SKM-1 (cell line): Measurements from ENCODE around the gene HOXB3.

Experiments used
- DNase-seq: peaks from one replicate; lab custom pipeline; 2025; ENCODE audit not compliant: unreplicated experiment; lab: John Stamatoyannopoulos, UW

HOXB3 gene

DNA sequence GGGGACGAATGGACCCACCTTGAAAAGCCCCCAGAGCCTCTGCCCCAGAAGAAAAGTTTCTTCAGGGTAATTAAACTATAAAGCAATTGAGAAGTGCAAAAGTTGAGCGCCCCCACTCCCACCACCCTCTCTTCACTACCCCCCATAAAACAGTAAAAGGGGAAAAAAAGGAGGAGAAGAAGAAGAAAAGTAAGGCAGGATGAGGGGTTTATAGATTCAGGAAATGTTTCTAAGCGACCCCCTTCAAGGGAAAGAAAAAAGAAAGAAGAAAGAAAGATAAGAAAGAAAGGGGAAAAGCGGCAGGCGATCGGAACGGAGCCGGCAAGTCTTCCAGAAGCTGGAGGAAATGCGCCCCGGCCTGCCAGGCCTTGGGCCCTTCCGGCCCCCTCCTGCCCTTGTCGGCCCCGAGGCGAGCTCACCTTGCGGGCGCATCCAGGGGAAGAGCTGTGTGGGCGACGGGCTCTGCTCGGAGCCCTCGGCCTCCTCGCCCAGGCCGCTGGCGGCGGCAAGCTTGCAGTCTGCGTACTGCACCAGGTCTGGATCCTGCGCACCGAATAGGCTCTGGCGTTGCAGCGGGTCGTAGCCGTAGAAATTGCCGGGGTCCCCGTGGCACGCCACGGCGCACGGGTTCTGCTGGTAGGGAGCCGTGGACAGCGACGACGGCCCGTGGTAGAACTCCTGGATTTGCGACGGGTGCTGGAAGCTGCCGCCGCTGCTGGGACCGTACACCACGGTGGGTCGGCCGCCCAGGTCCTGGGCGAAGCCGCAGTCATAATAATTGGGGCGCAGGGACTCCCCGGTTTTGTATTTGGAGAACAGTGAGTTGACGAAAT, 24.0 kb upstream of the HOXB3 start:
- no peak for DNase-seq

DNA sequence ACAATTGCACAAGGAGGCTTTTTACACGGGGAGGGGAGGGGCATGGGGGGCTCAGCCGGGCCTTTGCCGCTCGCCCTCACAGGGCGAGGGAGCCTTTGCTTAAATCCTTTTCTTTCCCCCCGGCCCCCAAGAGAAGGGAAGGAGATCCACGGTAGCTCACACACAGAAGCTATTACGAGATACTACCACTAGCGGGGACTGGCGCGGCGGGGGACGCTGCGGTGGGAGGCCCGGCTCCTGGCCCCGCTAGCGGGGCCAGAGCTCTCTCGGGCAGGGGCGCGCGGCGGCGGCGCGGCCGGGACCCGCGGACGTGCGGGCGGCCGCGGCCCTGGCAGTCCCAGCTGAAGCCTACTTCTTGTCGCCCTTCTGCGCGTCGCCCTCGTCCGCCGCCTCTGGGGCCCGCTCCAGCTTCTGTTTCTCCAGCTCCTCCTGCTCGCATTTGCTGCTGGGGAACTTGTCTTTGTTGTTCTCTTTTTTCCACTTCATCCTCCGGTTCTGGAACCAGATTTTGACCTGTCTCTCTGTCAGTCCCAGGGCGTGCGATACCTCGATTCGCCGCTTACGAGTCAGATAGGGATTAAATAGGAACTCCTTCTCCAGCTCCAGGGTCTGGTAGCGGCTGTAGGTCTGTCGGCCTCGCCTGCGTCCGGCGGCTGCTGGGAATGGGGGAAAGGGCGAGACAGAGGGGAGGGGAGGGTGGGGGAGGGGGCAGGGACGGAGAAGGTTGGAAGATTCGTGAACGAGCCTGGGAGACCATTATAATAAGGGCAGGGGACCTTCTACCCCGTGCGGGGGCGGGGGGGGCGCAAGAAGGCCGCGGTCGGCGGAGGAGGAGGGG, 23.0 kb upstream of the HOXB3 start:
- DNase-seq: no peak

DNA sequence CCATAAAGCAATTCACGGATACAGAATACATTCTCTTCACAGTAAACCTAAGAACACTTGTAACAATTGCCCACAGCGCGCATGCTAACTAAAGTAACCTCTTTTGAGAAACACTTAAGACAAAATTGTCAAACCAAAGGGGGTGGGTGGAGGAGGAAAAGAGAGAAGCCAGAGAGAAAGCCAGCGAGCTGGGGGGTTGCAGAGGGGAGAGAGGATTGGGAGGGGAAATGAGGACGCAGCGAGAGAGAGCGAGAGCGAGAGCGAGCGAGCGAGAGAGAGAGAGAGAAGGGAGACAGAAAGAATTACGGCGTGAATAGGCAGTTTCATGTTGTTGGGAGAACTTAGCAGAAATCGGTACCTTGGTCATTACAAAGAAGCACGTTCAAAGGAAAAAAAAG, 22.4 kb upstream of the HOXB3 start:
- DNase-seq: no peak

DNA sequence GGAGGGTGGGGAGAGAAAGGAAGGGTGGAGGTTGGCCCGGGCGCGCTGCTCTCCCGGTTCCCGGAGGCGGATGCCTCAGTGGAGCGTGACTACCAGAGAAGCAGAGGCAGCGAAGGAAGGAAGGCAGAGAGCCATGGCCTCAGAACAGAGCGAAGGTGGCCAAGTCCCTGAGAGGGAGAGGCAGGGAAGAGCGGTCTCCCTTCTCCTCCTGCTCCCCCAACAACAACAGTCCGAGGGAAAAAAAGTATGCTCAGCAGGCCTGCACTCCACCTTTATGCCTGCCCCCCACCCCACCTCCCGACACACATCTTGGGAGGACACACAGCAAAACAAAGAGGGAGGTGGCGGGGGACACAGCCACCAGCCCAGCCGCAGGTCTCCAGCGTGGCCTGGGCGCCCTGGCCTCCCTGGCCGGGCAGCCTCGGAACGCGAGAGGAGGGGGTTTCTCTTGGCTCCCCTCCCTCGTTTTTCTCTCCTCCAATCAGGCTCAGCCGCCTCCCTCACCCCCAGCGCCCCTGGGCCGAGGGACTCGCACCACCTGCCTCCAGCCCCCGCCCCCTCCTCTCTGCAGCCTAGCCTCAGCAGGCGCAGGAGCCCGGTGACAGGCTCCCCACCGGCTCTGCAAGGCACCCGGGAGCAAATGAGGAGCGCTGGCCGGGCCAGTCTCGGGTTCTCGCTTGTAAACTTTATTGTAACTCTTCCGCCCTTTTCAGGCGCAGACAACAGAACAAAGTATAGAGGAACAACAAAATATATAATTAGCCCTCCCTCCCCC, 21.8 kb upstream of the HOXB3 start:
- DNase-seq: no peak

DNA sequence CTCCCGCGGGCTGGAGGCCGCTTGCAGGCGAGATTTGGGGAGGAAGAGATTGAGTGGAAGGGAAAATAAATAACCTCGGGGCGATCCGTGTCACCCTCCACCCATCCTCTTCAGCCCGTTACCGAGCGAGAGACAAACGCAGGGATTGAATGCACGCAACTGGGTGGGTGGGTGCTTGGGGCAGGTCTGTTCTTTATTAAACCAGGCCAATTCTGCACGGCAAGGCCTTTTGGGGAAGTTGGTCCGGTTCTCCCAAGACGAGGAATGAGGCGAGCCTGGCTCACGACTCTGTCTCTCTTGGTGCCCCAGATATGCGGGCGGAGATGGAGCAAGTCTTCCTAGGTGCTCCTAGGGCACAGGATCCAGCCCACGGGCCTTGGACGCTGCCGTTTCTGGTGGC, 21.2 kb upstream of the HOXB3 start:
- no peak for DNase-seq

DNA sequence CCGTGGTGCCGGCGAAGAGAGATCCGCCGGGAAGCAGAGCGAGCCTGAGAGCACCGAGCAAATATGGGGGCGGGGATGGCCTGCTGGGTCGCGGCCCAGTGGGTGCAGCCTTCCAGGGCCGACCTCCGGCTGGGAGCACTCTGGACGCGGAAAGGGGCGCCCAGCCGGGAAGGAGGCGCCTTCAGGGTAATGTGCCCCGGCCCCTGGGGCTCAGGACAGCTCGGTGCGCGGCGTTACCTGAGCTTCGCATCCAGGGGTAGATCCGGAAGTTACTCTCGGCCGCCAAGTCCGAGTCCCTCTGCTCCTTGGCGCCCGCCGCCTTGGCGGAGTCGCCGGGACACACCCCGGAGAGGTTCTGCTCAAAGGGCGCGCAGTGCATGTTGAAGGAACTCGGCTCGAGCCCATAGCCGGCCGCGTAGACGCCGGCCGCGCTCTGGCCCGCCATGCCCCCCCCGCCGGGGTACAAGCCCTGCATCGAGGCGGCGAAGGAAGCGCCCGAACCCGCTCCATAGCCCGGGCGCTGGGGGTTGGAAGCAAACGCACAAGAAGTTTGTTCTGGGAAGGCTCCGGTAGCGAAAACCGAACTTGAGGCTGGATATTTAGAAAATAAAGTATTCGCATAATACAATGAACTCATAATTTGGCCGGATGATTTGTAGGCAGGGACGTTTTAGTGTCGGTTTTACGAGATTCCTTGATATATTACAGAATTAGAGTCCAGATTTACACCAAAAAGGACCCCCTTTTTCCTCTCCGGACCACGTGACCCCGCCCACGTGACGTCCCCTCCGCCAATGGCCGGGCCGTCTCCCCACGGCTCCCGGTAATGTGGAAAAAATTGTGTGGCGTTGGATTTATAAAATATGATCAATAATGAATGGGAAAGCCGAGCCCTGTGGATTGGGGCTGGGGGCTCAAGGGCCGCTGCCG, 20.5 kb upstream of the HOXB3 start, which contains the start of gene HOXB7:
Gene HOXB7 (minus strand): TSS at position 736 of the 930 bp plus-strand sequence. CDS start 99 bp downstream, at position 637.
- no peak for DNase-seq

DNA sequence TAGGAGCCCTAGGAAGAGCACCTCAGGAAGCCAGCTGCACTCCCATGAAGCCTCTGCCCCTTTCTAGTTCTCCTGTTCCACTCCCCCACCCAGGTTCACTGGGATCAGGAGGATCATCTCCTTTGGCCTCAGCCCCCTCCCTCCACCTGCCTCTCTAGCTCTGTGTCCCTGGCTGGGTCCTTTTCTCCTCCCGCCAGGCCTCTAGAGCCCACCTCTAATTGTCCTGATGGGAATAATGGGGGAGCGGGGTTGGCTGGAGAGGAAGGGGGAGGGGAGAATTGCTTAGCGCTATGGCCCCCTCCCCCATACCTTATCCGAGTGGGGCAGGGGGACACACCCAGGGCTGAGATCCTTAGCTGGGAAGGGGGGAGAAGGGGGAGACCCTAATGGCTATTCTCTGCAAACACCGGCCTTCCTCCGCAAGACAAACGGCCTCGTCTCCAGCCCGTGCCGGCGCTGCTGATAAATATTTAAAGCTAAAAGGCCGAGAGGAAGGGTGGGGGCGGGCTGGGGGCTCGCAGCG, 19.8 kb upstream of the HOXB3 start:
- no peak for DNase-seq

DNA sequence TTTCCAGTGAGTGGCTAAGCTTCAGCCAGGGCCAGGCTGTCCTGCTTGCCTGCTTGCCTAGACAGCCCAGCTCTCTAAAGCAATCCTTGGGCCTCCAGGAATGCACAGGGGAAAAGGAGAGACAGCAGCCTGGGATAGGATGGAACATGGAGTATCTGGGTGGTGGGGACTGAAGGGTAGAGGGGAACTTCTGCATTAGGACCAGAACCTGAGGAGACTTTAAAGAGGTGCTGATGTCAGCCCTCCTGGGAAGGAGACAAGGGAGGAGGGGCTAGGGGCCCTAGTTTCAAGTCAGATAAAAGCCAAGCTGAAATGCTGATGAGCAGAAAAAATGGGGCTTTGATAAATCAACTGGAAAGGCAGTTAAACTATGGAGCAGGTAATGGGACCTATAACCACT, 19.0 kb upstream of the HOXB3 start:
- DNase-seq: no peak

DNA sequence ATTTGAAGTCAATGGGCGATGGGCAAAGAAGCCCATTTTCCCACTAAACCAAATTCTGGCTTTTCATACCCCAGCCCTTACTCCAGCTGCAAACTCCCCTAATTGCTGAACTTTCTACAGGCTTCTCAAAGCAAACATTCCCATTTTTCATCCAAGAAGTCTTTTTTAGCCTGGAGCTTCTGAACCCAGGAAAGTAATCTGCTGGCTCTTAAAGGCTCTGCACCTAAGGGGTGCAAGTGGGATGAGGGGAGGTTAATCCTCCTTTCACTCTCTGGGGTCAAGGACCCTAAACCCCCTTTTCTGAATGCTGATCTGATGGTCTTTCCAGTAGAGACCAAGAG, 18.4 kb upstream of the HOXB3 start:
- DNase-seq: no peak

DNA sequence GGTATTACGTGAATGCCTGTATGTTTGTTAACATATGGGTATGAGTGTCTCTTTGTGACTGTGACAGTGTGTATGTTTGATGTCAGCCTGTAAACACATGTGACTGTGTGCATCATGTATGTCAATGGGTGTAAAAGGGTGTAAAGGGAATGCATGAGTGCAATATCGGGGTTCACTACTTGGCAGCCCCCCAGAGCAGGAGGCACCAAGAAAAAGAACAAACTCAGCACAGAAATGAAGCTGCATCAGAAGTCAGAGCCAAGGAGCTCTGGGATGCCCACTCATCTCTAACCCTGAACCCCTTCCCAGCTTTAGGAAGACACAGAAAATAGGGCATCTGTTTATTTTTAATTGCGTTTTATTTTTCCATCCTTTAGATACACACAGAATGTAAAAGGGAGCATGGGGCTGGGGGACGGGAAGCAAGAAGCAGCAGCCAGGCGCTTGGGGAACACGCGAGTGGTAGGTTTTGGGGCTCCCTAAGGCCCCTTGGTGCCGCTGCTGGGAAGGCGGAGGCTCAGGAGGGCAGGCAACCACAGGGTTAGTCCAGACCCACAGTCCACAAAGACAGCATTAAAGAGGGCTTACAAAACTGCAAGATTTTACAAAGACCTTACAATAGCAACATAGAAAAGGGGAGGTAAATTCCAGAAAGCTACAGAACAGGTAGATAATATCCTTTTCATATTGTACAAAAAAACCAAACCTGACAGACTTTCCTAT, 17.0 kb upstream of the HOXB3 start:
- no peak for DNase-seq

DNA sequence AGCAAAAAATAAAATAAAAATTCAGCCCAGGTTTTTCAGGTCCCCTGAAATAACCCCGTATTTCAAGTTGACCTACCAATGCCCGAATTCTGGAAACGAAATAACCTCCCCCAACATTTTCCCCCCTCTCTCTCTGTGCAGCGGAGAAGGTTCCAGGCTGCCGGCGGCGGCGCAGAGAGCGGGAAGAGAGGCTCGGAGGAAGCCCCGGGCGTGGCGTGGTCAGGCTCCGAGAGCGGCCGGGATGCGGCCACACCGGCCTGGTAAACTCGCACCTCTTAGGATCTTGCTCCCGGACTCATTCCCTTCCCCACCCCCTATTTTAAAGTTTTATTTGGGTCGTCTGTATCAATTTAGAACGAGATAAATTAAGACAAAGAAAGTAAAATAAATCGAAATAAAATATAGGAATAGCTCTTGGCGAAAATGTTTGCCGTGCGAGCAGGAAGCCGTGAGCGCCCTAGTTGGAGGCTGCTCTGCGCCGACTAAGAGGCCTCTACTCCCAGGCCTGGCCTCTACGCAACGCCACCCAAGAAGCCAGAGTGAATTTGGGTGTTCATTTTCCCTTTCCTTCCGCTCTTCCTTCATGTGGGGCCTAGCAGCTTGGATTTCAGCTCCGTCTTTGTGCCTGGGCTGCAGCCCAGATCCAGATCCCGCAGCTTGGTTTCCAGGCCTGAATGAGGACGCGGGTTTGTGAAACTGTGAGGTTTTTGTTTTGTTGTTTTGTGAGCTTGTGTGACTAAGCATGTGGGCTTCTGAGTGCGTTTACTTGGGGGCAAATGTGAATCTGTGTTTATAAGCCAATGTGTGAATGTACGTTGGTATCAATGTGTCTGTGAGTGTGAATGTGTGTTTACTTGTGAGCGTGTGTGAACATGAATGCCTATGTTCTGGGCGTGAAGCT, 16.2 kb upstream of the HOXB3 start:
- DNase-seq: no peak

DNA sequence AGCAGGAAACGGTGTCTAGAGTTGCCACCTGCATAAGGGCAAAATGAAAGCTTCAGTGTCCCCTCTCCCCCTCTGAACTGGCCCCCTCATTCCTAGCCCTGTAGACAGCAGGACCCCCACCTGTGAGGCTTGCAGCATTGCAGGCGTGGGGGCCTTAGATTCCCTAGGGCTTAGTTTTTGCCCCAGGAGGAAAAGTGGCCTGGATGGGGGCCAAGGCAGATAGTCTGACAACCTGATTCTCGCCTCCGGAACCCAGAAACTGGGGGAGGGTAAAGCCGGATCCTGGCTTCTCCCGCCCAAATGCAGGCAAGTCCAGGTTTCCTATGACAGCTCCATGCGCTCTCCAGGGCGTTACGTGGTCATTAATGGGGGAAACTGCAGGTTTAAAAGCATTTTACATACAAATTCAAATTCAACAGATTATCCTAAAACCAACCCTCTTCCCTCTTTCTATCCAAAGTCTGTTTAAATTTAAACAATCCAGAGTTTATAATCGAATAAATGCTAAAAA, 15.4 kb upstream of the HOXB3 start:
- DNase-seq: no peak

DNA sequence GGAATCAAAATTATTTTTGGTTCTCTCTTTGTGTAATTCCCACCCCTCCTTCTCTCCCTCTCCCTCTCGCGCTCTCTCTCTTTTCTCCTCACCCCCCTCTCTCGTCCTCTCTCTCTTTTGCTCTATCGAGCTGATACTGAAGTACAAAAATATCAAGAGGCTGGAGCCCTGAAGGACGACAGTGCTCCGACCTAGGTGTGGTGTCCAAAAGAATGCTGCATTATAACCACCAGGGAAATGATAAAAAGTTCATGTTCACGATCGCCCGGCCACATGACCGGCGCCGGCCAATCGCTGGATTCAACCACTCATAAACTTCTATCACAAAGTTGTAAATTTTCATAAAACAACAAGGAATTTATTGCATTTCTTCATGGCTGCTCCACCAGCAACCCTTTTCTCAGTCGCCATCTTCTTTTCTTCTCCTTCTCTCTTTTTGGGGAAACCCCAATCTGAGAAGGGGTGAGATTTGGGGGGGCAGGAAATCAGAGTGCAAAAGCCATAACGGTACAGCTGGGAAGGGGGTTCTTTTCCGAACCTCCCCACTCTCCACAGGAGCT, 14.8 kb upstream of the HOXB3 start, which contains the start of gene HOXB6:
Gene HOXB6 (minus strand): TSS at position 217 of the 560 bp plus-strand sequence. CDS start 6,836 bp downstream, outside the sequence.
- DNase-seq: no peak

DNA sequence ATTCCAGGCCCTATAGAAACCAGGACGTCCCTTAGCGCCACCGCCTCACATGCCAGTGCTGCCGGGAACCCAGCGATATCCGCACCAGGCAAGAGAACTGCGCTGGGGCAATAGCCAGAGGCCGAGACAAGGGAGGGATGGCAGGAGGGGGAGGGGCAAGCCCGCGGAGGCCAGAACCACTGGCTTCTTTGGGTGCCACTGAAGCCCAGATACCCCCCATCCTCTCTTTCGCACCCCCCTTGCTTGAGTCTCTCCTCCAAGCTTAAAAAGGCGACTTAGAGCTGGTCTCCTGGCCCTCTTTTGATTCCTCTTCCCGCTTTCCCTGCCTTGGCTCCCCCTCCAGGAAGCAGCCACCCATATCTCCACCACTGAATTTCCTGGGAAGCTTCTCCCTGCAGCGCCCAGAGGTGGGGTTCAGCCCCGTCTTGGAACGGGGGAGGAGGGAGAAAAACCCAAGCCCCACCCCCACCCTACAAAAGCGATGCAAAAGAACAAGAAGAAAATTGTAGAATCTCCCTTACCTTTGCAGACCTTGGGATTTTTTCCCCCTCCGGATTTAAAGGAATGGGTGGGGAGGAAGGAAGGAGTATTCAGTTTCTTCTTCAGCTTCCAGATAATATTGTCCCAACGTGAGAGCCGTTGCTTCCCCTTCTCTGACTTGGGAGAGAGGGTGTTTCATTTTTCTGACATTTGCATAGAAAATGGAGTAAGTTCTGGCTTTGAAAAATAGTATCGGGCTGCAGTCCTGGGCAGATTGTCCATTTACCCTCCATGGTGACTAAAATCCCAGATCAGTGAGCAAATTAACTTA, 14.1 kb upstream of the HOXB3 start:
- no peak for DNase-seq

DNA sequence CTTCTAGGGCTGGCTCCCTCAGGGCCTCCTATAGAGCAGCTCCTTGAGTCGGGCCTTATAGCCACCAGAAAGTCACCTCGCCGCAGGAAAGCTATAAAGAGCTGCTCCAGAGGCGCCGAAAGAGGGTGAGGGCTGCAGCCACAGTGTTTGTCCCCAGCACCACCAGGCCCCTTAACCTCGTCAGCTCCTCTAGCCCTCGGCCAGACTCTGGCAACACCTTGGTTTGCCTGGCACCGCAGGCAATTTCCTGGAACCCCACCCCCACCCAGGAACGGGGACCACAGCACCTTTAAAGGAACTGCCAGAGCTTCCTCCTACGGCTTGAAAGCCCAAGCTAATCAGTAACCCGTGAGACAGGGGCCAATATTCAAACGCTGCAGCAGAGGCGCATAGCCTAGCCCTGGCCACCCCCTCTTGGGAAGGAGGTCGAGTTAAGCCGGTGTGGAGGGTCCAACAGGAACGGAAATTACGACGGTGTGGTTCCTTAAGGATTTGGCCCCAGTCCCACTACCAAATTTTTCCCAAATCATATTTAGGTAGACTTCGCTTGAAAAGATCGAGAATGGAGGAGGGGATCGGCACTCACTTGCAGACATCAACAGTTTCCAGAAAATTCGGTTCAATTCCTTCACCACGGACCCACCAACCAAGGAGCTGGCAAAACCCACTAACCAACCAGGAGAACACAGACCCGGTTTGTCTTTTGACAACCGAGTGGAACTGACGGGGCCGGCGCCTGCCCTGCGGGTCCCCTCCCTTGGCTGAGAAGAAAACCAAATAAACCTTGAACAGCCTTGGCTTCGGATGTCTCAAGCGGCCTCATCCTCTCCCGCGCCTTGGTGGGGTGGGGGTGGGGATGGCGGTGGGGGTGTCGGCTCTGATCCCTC, 11.7 kb upstream of the HOXB3 start:
- no peak for DNase-seq

DNA sequence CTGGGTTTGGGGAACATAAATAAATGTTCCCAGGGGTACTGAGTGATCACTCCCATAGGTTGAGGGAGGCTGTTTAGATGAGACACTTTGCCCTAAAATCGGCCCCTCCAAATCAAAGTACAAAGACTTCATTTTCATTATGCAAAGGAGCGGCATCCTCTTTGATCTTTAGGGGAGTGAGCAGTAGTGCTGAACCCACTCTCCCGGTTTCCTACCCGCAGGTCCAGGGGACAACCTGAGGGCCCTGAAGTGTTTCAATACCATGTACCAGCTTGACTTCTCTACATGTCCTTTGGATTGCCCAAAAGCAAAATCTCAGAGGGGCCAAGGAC, 11.1 kb upstream of the HOXB3 start:
- no peak for DNase-seq
